Measurements from ENCODE around the gene SLC10A1. TPM values are rescaled to one million over a fixed set of nuclear protein-coding genes. Genes with fewer than 3 reads are reported as not detected.

Gene SLC10A1
- total RNA-seq, 1 experiment from 2014 or later, result not detected

DNA sequence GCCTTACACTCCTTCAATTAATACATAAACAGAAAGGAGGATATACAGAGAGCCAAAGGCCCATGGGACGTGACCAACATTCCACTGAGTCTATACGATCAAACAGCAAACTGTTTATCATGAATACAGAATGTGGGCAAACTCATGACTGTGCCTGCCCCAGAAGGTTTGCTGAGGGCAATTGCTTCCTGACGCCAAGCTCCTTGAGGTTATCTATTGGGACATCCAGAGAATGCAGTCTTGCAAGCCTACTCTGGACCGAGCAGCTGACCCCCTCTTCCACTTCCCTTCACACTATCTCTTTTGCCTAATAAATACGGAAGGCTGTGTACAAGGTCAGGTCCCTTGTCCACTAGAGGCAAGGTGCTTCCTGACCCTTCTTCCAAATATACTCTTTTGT, 18.5 kb upstream of the SLC10A1 start:
- Histone ChIP-seq H3K23ac (ENCODE audit: insufficient read length, low read depth, low read length) (no peak overlapping the region), H3K9me3 (ENCODE audit: control insufficient read depth, low read depth, low read length) (no peaks in the 10 kb centered on the region), H3K14ac (ENCODE audit: insufficient read depth, low read length) (no peak overlapping the region), H3K56ac (ENCODE audit: insufficient read length, low read depth, low read length) (no peak overlapping the region), H3K4me1 (ENCODE audit: insufficient read depth, low read length) (no peaks in the 10 kb centered on the region), H3K4me2 (ENCODE audit: insufficient read depth, insufficient read length, low read length) (no peak overlapping the region), H2AK5ac (ENCODE audit: insufficient read length, low read length) (no peak overlapping the region), H3K4ac (ENCODE audit: low read depth, low read length) (no peak overlapping the region), H2BK5ac (ENCODE audit: insufficient read length, low read length) (no peak overlapping the region), H2BK15ac (ENCODE audit: low read depth, low read length) (no peak overlapping the region), H2AFZ (ENCODE audit: low read length) (no peak overlapping the region), H3K79me2 (ENCODE audit: insufficient read depth, low read length) (no peaks in the 10 kb centered on the region), H4K8ac (replicated peaks; ENCODE audit: insufficient read length, low read depth, low read length) (no peak overlapping the region), H3T11ph (ENCODE audit: low read length) (no peak overlapping the region), H4K20me1 (ENCODE audit: control insufficient read depth, insufficient read depth, insufficient read length) (no peaks in the 10 kb centered on the region), H3K27ac (ENCODE audit: insufficient read length, low read depth, low read length) (no peak overlapping the region), H3K18ac (ENCODE audit: insufficient read length, low read depth, low read length) (no peak overlapping the region), H3K9ac (ENCODE audit: extremely low read depth, insufficient read length, low read length) (no peak overlapping the region), H4K91ac (ENCODE audit: insufficient read length, low read depth, low read length) (no peak overlapping the region), H2BK12ac (ENCODE audit: insufficient read length, low read depth, low read length) (no peak overlapping the region), H3K79me1 (ENCODE audit: insufficient read depth, low read depth, low read length, poor library complexity, severe bottlenecking) (no peaks in the 10 kb centered on the region), H3K27me3 (ENCODE audit: insufficient read depth, low read length) (no peaks in the 10 kb centered on the region), H2BK120ac (ENCODE audit: low read depth, low read length, poor library complexity, severe bottlenecking) (no peak overlapping the region), H4K5ac (ENCODE audit: insufficient read length, low read depth, low read length) (no peak overlapping the region), H3K23me2 (ENCODE audit: insufficient read length, low read depth, low read length, poor library complexity, severe bottlenecking) (no peaks in the 10 kb centered on the region), H2BK20ac (ENCODE audit: low read depth, low read length, poor library complexity, severe bottlenecking) (no peak overlapping the region)
- Mint-ChIP-seq H3K27me3 (ENCODE audit: low read depth) (no peaks in the 10 kb centered on the region), H3K9me3 (no peaks in the 10 kb centered on the region; a peak in 1 of 5 replicates), H3K27ac (no peak overlapping the region), H3K4me3 (no peak overlapping the region), H3K4me1 (peaks cover 0 to 12% of the 10 kb centered on the region in 2 experiments; a peak in 3 of 4 replicates), H3K36me3 (ENCODE audit: insufficient read depth in 1 of 3, low read depth in 3 of 3) (no peaks in the 10 kb centered on the region)
- TF ChIP-seq, protein P1, sequence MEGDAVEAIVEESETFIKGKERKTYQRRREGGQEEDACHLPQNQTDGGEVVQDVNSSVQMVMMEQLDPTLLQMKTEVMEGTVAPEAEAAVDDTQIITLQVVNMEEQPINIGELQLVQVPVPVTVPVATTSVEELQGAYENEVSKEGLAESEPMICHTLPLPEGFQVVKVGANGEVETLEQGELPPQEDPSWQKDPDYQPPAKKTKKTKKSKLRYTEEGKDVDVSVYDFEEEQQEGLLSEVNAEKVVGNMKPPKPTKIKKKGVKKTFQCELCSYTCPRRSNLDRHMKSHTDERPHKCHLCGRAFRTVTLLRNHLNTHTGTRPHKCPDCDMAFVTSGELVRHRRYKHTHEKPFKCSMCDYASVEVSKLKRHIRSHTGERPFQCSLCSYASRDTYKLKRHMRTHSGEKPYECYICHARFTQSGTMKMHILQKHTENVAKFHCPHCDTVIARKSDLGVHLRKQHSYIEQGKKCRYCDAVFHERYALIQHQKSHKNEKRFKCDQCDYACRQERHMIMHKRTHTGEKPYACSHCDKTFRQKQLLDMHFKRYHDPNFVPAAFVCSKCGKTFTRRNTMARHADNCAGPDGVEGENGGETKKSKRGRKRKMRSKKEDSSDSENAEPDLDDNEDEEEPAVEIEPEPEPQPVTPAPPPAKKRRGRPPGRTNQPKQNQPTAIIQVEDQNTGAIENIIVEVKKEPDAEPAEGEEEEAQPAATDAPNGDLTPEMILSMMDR (conservative IDR thresholded peaks at IDR 0.05), result no peak
- no CpG with 5 or more reads among the region's 5 CpGs for WGBS (ENCODE audit: extremely low coverage, insufficient read length, low lambda C conversion rate)
- DNase-seq, result no peak

Measured in H9 (cell line).